ENCODE results near the gene AP1B1.

The AP1B1 gene

DNA sequence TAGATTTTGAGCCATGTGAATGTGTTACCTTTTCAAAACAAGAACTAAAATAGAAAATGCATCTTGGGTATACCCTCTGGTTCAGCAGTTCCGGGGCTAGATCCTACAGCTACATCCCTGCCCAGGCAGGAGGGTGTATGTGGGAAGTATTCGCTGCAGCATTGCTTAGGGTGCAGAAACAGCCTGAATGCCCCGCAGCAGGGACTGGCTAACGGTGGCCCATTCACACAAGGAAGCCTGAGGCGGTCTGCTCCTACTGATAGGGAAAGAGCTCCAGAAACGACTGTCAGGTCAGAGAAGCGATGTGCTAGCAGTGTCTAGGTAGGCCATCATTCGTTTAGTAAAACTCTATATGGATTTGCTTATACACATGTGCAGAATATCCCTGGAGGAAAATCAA, 63.0 kb downstream of the AP1B1 start:
- Mint-ChIP-seq H3K27me3 (no peaks in the 10 kb centered on the region), H3K9me3 (no peaks in the 10 kb centered on the region), H3K4me3 (no peak overlapping the region), H3K4me1 (ENCODE audit: low read depth) (no peaks in the 10 kb centered on the region), H3K36me3 (ENCODE audit: low read depth) (peaks cover 12% of the 10 kb centered on the region), H3K27ac (no peak overlapping the region)

DNA sequence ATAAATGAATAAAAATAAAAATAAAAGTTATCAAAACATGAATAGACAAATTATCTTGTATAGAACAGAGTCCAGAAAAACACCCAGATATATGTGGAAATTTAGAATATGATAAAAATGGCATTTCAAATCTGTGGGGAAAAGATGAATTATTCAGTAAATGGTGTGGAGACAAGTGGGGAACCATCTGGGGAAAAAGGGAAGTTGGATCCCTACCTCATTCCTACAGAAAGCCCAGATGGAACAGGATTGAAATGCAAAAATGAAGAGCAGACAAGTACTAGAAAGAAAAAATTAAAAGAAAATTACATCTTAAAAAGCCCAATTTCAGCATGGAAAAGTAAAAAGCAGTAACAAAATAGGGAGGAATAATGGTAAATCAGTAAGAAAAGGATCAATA, 64.7 kb downstream of the AP1B1 start:
- H3K36me3 Mint-ChIP-seq (ENCODE audit: low read depth) = peaks cover 7% of the 10 kb centered on the region
- H3K27me3 Mint-ChIP-seq = no peaks in the 10 kb centered on the region
- no peaks in the 10 kb centered on the region for H3K9me3 Mint-ChIP-seq
- no peaks in the 10 kb centered on the region for H3K4me1 Mint-ChIP-seq (ENCODE audit: low read depth)
- no peak overlapping the region for H3K27ac Mint-ChIP-seq
- no peak overlapping the region for H3K4me3 Mint-ChIP-seq

DNA sequence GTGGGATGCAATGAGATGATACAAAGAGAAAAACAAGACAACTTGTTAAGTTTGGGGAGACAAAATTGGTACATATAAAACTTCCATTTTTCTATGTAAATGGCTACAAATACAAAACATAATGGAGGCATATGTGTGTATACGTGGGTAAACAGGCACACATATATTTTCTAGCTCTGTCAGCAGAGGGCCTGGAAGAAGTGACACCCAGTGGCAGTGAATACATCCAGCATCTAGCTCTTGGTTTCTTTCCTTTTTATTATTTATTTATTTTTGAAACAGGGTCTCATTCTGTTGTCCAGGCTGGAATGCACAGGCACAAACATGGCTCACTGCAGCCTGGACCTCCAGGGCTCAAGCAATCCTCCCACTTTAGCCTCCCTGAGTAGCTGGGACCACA, 67.8 kb downstream of the AP1B1 start:
- Mint-ChIP-seq H3K27ac (no peak overlapping the region), H3K4me3 (no peak overlapping the region), H3K27me3 (peaks cover 13% of the 10 kb centered on the region), H3K36me3 (ENCODE audit: low read depth) (peaks cover 3% of the 10 kb centered on the region), H3K9me3 (no peaks in the 10 kb centered on the region), H3K4me1 (ENCODE audit: low read depth) (no peaks in the 10 kb centered on the region)

DNA sequence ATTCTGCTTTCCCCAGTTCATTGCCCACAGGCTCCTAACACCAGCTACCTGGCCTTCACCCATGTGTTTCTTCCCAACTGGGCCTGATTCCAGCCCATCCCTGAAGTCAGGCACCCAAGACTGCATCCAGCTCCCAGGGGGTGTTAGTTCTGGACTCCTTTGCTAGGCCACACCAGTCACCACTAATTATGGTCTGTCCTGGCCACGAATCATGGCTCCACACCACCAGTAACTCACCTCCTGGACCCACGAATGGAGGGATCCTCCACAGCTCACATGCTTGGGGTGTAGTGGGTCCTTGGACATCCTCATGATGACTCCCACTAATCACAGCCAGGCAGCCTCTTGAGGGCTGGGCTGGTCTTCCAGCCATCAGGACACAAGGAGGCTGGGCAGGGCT, 69.3 kb downstream of the AP1B1 start:
- Mint-ChIP-seq H3K27me3 (peaks cover 21% of the 10 kb centered on the region), H3K9me3 (no peaks in the 10 kb centered on the region), H3K36me3 (ENCODE audit: low read depth) (peaks cover 3% of the 10 kb centered on the region), H3K4me3 (no peak overlapping the region), H3K27ac (no peak overlapping the region), H3K4me1 (ENCODE audit: low read depth) (peaks cover 7% of the 10 kb centered on the region)

DNA sequence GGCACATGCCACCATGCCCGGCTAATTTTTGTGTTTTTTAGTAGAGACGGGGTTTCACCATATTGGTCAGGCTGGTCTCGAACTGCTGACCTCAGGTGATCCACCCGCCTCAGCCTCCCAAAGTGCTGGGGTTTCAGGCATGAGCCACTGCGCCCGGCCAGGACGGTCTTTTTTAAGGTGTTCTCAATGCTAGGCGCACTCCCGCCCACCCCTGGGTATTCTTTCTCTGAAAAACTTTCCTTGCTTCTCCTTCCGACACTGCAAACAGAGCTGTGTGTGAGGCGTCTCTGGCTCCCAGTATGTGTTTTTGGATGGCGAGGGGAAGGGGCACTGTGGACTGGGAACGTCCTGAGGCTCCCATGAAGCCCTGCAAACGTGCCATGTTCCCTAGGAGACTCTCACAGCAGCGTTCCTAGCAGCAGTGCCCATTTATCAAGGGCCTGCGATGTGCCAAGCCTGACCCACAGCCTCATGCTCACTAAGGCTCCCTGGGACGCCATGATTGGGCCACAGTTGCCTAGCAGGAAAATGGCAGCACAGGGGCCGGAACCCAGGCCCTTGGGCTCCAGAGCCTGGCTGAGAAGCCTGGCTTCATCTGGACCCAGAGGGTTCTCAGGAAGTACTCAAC, 70.4 kb downstream of the AP1B1 start:
- Mint-ChIP-seq H3K9me3 (no peaks in the 10 kb centered on the region), H3K4me3 (no peak overlapping the region), H3K27ac (no peak overlapping the region), H3K36me3 (ENCODE audit: low read depth) (peaks cover 3% of the 10 kb centered on the region), H3K4me1 (ENCODE audit: low read depth) (peaks cover 19% of the 10 kb centered on the region), H3K27me3 (peaks cover 32% of the 10 kb centered on the region)

DNA sequence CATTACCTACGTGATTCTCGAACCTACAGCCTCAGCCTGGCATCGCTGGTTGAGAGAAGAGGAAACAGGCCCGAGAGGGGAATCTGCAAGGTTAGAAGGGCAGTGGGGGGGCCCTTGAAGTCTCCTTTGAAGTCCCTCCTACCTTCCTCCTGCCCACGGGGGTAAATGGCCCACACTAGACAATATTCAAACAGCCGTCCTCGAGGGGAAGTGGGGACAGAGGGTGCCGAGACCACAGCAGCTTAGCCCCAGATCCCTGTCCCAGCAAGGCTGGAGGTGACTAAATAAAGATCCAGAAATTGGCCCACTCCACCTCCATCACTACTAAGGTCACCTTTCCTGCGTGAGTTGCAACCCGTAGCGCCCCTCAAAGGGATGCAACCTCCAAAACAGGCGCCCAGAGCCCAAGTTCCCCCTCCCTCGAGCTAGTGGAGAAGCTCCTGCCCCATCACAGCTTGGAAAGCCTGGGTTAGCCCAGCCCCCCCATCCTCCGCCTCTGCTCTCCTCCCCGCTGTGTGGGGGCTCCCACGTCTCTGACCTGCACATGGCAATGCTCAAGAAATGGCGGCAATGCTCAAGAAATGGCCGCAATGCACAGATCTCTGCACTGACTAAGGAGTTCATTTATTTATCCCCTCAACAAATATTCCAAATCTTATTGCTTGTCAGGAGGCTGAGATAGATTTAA, 72.1 kb downstream of the AP1B1 start:
- H3K36me3 Mint-ChIP-seq (ENCODE audit: low read depth) = no peaks in the 10 kb centered on the region
- peaks cover 43% of the 10 kb centered on the region for H3K27me3 Mint-ChIP-seq
- peaks cover 23% of the 10 kb centered on the region for H3K4me1 Mint-ChIP-seq (ENCODE audit: low read depth)
- H3K27ac Mint-ChIP-seq = no peak overlapping the region
- H3K4me3 Mint-ChIP-seq = no peak overlapping the region
- H3K9me3 Mint-ChIP-seq = no peaks in the 10 kb centered on the region

DNA sequence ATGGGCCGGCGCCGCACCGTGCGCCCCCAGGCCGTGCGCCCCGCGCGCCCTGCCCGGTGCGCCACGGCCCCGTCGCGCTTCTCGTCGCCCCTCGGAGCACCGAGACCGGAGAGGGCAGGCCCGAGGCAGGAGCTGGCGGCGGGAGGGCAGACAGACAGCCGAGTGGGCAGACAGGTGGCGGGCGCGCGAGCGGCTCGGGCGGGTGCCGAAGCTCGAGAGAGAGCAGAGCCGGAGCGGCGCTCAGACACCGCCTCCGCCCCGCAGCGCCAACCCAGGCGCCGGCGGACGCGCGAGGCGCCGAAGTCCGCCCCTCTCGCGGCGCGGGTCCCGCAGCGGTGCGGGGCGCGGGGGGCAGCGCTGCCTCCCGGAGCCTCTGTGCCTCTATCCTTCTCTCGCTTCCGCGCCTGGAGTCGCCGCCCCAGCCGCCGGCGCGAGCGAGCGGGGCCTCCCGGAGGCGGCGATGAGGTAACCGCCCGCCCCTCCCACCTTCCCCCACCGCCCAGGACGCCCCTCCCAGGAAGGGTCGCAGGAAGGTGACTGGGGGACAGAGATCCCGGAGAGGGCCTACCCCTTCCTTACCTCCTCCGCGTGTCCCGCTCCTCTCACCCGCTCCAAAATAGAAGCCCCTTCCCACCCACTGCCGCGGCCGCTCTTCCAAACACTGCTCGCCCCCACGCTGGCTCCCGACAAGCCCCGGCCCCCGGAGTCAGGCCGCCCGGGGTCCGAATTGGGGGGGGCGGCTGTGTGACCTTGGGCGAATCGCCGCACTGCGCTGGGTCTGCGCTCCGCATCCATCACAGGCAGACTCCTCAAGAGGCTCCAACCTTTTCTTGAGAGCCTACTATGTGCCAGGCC, 72.9 kb downstream of the AP1B1 start, which contains the start of gene RASL10A:
TSS of gene RASL10A (minus strand) at position 412 of the 855 bp plus-strand sequence. CDS start 451 bp downstream, outside the sequence.
- Mint-ChIP-seq H3K9me3 (no peaks in the 10 kb centered on the region), H3K36me3 (ENCODE audit: low read depth) (no peaks in the 10 kb centered on the region), H3K27ac (no peak within 1 kb of the TSS), H3K27me3 (peaks cover 43% of the 10 kb centered on the region), H3K4me1 (ENCODE audit: low read depth) (peaks cover 30% of the 10 kb centered on the region), H3K4me3 (peak within 1 kb of the TSS; percentile 52)

DNA sequence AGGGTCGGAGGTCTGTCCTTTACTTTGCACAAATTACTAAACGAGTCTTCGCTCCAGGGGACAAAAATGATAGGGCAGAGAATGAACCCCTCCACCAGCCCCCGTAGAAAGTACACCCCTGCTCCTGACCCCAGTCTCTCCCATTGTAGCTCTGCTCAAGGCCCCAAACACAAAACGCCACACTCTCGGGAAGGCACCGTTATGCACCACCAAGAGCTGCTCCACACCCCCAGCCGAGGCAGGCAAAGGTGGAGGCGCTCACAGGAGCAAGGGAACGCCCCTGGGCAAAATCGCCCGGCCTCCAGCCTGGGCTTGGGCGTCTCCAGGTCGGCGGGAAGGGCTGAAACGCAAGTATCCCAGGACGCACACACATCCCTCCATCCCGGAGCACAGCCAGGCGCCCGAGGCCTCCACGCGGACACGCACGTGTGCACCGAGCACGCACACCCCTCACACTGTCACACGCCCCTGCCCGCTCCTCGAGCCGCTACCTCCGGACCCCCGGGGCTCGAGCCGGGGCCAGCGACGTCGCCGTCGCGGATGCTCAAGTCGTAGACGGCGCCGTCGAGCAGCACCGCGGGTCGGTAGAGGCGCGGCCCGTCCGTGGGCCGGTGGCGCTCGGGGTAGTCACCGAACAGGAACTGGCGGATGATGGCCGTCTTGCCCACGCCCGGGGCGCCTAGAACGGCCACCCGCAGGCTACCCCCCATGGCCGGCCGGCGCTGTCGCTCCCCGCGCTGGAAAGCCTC, 73.7 kb downstream of the AP1B1 start:
- Mint-ChIP-seq H3K4me1 (ENCODE audit: low read depth) (peaks cover 30% of the 10 kb centered on the region), H3K4me3 (peak overlapping the region; percentile 52), H3K27ac (no peak overlapping the region), H3K27me3 (peaks cover 43% of the 10 kb centered on the region), H3K36me3 (ENCODE audit: low read depth) (no peaks in the 10 kb centered on the region), H3K9me3 (no peaks in the 10 kb centered on the region)

DNA sequence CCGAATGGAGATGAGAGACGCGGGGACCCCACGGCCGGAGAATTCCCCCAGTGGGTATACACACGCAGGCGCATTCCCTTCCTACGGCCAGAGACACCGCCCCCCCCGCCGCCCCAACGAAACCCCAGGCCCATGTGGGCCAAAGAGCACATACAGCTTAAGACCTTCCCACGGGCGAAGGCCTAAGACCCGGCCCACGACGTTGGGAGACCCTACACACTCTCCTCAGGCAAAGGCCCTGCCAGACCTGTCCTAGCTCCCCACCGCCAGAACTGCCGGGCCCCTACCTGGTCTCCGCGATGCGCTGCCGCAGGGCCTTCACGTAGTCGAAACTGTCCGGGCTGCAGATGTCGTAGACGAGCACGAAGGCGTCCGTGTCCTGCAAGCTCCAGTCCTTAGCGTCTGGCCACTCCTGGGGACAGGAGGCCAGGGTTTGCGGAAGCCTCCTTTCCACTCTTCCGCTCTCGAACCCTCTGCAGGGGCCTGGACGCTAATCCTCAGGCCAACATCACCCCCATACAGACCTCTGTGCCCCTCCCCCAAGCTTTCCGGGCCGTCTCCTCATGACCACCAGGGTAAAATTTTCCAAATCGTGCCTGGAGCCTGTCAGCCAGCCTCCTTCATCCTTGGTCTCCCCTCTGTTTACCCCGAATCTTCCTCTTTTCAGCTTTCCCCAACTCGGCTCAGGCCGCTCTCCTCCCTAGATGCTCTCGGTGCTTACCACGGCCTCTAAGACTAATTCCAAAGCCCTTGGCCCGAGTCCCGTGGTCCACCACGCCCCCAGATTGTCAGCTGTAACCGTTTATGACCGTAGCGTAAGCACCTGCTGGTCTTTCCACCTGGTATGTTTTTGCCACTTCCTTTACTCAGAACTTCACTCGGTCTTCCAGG, 74.5 kb downstream of the AP1B1 start:
- no peaks in the 10 kb centered on the region for H3K9me3 Mint-ChIP-seq
- peak overlapping the region; percentile 52 for H3K4me3 Mint-ChIP-seq
- no peaks in the 10 kb centered on the region for H3K36me3 Mint-ChIP-seq (ENCODE audit: low read depth)
- H3K27me3 Mint-ChIP-seq = peaks cover 43% of the 10 kb centered on the region
- no peak overlapping the region for H3K27ac Mint-ChIP-seq
- H3K4me1 Mint-ChIP-seq (ENCODE audit: low read depth) = peaks cover 32% of the 10 kb centered on the region

DNA sequence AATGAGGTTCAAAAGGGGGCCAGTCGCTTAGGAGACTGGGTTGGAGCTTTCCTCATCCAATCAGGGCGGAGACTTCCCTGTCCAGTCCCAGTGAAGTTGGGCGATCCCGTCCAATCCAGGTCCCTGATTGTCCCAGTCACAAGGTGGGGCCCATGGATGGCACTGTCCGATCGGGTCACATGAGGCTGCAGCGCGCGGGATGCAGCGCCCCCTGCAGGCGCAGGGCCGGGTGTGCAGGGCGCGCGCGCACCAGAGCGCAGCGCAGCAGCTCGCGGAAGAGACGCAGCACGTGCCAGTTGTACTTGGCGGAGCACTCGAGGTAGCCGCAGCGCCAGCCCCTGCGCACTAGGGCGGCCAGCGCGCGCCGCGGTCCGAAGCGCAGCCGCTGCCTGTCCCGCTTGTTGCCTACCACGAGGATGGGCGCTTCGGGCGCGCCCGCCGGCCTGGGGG, 75.2 kb downstream of the AP1B1 start:
- no peak overlapping the region for H3K27ac Mint-ChIP-seq
- peaks cover 35% of the 10 kb centered on the region for H3K4me1 Mint-ChIP-seq (ENCODE audit: low read depth)
- peaks cover 43% of the 10 kb centered on the region for H3K27me3 Mint-ChIP-seq
- H3K9me3 Mint-ChIP-seq = no peaks in the 10 kb centered on the region
- no peaks in the 10 kb centered on the region for H3K36me3 Mint-ChIP-seq (ENCODE audit: low read depth)
- H3K4me3 Mint-ChIP-seq = no peak overlapping the region

DNA sequence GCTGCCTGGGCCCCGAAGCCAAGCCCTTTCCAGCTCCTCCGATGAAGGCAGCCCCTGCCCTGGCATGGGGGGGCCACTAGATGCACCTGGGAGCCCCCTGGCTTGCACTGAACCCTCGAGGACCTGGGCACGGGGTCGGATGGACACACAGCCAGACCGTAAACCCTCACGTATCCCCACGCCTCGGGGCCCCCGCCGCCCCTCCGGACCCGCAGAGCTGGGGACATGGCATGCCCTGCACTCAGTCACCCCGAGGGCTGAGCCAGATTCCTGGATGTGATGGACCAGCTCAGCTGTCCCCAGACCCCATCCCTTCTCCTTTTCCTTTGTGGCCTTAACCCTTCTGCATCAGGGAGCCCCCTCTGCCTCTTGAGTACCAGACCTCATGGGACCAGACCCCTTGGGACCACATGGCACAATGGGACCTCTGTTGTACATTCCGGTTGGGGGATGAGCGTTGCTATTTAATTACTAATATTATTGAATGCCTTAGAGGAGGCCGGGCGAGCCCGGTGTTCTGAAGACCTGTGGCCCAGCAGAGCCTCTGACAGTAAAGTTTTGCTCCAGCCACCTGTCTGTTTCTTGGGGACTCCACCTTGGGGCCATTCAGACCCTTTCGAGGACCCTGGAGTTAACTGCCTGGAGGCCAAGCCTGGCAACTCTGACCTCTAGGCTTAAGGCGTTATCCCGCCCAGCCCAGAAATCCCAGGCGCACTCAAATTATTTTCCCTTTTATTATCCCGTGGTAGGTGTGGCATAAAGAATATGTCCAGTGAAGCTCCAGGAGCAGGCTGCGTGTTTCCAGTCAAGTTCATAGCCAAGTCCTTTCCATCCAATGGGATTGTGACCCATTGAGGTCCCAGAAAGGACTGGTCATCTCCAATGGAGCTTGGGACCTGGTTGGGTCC, 75.9 kb downstream of the AP1B1 start:
- Mint-ChIP-seq H3K4me3 (no peak overlapping the region), H3K27me3 (peaks cover 46% of the 10 kb centered on the region), H3K9me3 (no peaks in the 10 kb centered on the region), H3K27ac (no peak overlapping the region), H3K4me1 (ENCODE audit: low read depth) (peaks cover 36% of the 10 kb centered on the region), H3K36me3 (ENCODE audit: low read depth) (no peaks in the 10 kb centered on the region)

DNA sequence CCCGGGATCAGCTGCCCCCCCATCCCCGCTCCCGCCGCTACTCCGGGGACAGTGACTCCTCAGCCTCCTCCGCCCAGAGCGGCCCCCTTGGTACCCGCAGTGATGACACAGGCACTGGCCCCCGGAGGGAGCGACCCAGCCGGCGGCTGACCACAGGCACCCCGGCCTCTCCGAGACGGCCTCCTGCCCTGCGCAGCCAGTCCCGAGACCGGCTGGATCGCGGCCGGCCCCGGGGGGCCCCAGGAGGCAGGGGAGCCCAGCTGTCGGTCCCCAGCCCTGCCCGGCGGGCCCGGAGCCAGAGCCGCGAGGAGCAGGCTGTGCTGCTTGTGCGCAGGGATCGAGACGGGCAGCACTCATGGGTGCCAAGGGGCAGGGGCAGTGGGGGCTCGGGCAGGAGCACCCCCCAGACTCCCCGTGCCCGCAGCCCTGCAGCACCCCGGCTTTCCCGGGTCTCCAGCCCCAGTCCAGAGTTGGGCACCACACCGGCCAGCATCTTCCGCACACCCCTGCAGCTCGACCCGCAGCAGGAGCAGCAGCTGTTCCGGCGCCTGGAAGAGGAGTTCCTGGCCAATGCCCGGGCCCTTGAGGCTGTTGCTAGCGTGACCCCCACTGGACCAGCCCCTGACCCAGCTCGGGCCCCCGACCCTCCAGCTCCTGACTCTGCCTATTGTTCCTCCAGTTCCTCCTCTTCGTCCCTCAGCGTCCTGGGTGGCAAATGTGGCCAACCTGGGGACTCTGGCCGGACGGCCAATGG, 76.7 kb downstream of the AP1B1 start:
- Mint-ChIP-seq H3K4me1 (ENCODE audit: low read depth) (peaks cover 38% of the 10 kb centered on the region), H3K27me3 (peaks cover 42% of the 10 kb centered on the region), H3K36me3 (ENCODE audit: low read depth) (no peaks in the 10 kb centered on the region)

More for the DNA sequence above, 76.7 kb downstream of the AP1B1 start:
- Mint-ChIP-seq H3K4me3 (no peak overlapping the region), H3K9me3 (no peaks in the 10 kb centered on the region), H3K27ac (no peak overlapping the region)
